DMS53 (cell line): ENCODE results near the gene DHDDS.
"Not testable (repeated sequence)": the region's sequence is repeated elsewhere in the genome, so short reads cannot be mapped to it uniquely, and the experiment has no call there.

Experiments
- DNase-seq: peaks from one replicate; lab custom pipeline; 2025; lab: John Stamatoyannopoulos, UW

Gene DHDDS

DNA sequence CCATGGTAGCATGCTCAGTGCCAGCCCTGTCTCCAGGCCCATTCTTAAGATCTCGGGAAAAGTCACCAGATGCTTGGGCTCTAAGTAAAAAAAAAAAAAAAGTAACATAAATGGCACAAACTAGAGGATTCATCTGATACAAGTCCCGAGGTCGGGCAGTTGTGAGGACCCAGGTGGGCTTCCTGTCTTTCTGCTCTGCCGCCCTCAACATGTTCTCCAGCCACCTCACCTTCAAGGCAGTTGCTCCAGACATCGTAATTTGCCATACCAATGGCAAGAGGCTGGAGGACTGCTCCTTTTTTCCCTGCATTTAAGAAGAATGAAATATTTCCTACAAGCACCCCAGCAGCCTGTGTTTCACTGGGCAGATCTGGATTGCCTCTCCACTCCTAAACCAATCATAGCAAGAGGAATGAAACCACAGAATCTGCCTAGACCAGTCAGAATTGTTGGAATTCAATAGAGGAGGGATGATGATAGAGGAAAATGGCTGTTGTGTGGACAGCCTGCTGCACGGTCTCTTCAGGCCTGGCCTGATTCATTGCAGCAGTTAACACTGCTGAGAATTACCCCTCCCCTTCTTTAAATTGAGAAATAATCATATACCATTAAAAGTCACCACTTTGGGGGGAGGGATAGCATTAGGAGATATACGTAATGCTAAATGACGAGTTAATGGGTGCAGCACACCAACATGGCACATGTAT lies 45.5 kb downstream of the DHDDS start:
- peak; percentile 45 for DNase-seq

DNA sequence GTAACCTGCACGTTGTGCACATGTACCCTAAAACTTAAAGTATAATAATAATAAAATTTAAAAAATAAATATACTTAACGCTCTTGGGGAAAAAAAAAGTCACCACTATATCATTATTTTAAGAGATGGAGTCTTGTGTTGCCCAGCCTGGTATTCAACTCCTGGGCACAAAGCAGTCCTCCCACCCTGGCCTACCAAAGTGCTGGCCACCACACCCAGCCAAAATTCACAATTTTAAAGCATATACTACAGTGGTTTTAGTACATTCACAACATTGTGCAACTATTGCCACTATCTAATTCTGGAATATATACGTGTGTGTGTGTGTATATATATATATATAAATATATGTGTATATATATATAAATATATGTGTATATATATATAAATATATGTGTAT lies 46.0 kb downstream of the DHDDS start:
- DNase-seq: no peak

DNA sequence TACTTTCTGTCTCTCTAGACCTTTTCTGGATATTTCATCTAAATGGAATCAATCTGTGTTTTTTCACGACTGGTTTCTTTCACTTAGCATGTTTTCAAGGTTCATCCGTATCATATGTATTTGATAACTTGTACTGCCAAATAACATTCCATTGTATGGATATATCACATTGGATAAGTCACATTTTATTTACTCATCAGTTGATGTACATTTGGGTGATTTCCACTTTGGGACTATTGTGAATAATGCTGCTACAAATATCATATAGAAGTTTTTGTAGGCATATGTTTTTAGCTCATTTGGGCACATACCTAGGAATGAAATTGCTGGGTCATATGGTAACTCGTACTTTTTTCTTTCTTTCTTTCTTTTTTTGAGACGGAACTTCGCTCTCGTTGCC lies 46.9 kb downstream of the DHDDS start:
- no peak for DNase-seq

DNA sequence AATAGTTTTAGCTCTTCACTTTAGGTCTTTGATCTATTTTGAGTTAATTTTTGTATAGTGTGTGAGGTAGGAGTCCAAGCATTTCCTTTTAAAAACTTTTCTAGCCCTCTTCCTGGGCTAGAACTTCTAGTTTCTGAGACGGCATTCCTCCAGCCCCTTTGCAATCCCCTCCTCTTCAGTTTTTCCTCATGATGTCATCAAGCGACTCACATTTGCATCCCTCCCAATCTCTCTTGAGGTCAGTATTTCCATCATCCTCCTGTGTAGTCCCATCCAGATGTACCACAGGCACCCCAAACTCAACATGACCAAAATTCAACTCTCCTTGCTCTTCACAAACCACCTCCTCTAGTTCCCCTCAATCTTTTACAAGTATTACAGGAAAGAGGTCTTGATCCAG lies 50.8 kb downstream of the DHDDS start:
- DNase-seq: no peak

DNA sequence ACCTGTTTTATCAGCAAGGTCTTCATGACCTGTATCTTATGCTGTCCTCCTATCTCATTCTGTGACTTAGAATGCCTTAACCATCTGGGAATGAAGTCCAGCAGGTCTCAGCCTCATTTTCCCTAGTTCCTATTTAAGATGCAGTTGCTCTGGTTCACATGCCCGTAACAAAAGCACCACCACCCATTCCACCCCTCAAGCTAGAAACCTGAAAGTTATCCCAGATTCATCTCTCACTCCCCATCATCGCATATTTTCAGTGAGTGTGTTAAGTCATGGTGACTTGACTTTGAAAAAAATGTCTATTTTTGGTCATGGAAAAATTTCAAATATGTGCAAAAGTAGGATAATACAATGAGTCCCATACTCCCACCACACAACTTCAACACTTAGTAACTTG lies 51.9 kb downstream of the DHDDS start:
- DNase-seq: no peak

DNA sequence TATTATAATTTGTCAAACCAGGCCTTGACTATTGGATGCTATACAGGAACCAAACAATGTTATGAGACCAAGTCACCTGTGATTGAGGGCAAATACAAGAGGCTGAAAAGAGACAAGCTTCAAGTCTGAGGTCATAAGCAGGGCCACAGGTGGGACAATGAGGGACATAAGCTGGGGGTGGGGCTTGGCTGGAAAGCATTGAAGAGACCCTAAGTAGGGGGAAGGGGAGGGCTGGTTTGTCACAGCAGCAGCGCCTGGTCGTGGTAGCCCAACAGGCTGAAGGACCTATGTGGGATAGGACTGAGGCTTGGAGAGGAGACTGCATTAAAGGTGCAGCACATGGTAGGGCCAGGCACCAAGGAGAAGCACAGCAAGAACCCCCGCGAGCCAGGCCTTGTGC lies 58.0 kb downstream of the DHDDS start:
- no peak for DNase-seq

DNA sequence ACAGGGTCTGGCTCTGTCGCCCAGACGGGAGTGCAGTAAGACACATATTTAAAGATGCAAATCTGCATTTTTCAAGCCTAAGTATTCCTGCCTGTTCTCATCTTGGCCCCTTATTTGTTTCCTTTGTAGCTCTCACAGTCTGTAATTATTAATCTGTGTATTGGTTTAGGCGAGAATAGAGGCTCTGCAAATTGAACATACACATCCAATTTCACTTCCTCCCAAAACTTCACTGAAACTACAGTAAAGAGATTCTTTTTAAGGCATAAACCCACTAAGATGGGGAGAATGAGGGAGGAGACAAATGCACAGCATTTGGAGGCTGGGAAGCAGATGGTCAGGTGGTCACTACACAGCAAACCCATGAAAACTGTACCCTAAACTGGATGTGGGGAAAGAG lies 61.1 kb downstream of the DHDDS start:
- no peak for DNase-seq

DNA sequence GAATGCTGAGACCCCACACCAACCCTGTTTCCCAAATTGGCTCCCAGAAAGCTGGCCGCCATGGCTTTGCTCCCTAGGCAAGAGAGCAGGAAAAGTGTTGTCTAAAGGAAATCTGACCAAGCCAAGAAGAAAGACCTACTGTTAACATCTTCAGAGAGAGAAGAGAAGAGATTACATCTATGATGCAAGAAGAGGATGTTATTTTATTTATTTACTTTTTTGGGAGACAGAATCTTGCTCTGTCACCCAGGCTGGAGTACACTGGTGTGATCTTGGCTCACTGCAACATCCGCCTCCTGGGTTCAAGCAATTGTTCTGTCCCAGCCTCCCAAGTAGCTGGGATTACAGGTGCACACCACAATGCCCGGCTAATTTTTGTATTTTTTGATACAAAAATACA lies 61.8 kb downstream of the DHDDS start:
- DNase-seq: no peak

DNA sequence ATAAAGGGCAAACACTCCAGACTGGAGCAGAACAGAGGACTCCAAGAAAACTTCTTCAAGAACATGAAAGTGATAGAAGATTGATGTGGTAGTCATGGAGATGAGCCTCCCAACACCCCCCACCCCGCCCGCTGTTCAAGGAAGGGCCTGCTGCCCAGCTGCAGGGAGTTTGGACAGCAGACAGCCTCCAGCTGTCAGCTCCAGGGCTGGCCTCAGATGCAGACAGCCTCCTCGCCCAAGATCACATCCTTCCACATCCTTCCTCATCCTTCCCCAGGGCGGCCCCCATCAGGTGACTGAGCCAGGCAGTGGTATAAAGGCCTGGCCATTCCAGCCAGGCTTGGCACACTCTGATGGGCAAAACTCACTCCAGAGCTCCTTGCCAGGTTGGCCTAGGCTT lies 64.7 kb downstream of the DHDDS start:
- DNase-seq: no peak

DNA sequence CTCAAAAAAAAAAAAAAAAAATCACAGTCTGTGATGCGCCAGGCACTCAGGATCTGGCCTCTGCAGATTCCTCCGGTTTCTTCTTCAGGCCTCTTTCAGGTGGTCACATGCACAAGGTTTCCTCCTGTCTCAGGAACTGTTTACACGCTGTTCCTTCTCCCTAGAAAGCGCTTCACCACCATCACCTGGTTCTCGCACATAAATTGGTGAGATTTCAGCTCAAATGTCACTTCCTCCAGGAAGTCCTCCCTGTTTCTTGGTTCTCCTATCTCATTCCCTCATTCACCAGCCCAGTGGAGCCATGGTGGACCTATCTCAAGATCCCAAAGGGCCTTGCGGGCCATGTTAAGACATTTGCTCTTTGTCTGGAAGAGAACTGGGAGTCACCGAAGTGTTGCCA lies 66.8 kb downstream of the DHDDS start:
- DNase-seq: no peak

DNA sequence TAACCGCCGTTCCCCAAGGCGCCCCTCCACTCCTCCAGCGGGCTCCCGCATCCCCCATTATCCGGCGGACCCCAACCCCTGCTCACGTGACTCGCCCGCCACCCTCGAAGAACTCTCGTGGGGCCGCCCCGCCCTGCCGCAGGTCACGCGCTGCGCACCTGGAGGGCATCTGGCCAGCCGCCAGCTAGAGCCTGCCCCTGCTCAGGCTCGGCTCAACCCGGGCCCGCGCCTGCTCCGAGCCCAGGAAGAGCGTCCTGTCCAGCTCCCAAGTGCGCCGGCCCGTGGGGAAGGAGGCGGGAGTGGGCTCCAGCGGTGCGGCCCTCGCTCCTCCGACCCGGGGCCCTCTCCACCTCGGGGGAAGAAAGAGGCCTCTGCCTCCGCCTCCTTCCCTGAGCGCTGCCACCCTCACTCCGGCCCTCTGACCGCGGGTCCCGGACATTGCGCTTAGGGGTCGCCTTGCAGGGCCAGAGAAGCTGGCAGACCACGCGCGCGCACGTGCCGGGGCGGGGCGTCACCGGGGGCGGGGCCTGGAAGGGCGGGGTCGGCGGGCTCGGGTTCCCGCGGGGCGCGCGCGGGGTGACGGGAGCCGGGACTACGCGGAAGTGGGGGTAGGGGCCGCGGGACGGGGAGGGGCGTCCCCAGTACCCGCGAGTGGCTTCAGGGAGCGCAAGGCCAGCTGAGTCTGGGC lies 68.5 kb downstream of the DHDDS start:
- DNase-seq: peak; percentile 95

DNA sequence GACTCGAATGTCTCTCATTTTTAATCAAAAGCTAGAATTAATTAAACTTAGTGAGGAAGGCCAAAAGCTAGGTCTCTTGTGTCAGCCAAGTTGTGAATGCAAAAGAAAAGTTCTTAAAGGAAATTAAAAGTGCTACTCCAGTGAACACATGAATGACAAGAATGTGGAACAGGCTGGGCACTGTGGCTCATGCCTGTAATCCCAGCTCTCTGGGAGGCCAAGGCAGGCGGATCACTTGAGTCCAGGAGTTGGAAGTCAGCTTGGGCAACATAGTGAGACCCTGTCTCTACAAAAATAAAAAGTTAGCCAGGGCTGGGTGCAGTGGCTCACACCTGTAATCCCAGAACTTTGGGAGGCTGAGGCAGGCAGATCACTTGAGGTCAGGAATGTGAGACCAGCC lies 78.6 kb downstream of the DHDDS start:
- not testable (repeated sequence) for DNase-seq

DNA sequence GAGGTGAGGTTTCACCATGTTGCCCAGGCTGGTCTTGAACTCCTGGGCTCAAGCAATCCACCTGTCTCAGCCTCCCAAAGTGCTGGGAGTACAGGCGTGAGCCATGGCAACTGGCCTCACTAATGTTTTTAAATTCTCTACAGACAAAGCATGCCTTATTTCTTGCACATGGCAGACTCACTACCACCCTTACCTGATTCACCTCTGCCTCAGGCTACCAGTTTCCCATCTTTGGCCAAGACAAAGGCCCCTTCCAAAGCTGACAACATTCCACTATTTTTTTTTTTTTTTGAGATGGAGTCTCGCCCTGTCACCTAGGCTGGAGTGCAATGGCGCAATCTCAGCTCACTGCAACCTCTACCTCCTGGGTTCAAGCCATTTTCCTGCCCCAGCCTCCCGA lies 83.7 kb downstream of the DHDDS start:
- not testable (repeated sequence) for DNase-seq

DNA sequence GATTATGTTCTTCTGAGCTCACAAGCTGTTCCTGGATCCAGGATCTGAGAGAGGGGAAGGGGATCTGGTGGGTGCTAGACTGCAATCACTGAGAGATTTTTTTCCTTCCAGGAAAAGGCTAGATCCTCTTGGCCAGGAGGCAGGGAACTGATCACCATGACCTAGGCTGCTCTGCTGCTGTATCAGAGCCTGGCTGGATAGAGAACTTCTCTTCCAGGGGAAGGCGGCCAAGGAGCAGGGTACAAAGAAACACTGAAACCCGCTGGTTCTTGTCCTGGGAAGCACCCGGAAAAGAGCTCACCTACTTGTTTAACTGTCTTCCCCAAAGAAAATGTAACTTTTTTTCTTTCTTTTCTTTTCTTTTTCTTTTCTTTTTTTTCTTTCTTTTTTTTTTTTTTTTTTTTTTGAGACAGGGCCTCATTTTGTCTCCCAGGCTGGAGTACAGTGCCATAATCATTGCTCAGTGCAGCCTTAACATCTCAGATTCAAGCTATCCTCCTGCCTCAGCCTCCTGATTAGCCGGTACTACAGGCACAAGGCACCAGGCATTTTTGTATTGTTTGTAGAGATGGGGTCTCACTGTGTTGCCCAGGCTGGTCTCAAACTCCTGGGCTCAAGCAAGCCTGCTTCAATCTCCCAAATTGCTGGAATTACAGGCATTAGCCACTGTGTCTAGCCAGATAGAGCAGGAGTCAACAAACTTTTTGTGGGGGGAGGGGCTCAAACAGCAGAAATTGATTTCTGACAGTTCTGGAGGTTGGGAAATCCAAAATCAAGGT lies 85.1 kb downstream of the DHDDS start:
- DNase-seq: no peak

DNA sequence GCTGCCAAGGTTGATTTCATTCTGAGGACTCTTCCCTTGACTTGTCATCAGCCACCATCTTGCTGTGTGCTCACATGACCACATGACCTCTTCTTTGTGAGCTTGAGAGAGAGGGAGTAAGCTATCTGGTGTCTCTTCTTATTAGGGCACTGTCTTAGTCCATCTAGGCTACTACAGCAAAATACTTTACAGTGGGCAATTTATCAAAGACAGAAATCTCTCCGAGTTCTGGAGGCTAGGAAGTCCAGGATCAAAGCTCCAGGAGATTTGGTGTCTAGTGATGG lies 85.6 kb downstream of the DHDDS start:
- DNase-seq: no peak

DNA sequence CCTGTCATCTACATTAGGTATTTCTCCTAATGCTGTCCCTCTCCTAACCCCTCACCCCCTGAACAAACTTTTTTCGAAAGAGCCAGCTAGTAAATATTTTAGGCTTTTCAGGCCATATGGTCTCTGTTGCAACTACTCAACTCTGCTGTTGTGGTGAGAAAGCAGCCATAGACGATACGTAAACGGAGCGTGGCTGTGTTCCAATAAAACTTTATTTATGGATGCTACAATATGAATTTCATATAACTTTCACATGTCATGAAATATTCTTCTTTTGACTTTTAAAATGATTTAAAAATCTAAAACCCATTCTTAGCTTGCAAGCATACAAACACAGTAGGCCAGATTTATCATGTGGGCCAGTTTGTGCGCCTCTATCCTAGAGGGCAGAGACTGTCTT lies 86.2 kb downstream of the DHDDS start:
- DNase-seq: no peak

DNA sequence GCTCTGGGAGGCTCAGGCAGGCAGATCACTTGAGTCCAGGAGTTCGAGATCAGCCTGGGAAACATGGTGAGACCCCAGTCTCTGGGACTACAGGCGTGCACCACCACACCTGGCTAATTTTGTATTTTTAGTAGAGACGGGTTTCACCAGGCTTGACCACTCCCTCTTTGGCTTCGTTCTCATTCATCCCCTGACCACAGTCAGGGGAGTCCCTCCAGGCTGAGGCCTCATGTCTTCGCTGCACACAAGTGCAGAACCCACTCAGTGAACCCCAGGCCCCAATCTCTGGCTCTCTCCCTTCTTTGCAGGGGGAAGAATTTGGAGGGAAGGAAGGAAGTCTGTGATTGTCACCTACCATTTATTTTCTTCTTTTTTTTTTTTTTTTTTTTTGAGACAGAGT lies 88.2 kb downstream of the DHDDS start:
- DNase-seq: no peak
